GM12874 (cell line): ENCODE results near the gene FAM131C.

Experiments
- CTCF ChIP-seq: IDR thresholded peaks from 2 replicates; pipeline ENCODE4 v1.5.1; 2011; ENCODE audit warnings: low read depth, mild to moderate bottlenecking, control low read depth, low read length, moderate library complexity; ENCODE audit not compliant: insufficient read depth

FAM131C gene

GRCh38 chr1:16080422-16081150 lies 7.1 kb upstream of the FAM131C start:
- no peak for TF ChIP-seq CTCF

- peak; percentile 96 for TF ChIP-seq CTCF
These were observed 5.6 kb upstream of the FAM131C start for GRCh38 chr1:16078925-16079656.

- TF ChIP-seq CTCF = no peak
These were observed 4.2 kb upstream of the FAM131C start for GRCh38 chr1:16077406-16078245.

GRCh38 chr1:16076865-16077238 lies 3.4 kb upstream of the FAM131C start:
- no peak for TF ChIP-seq CTCF

- TF ChIP-seq CTCF = no peak
These were observed 2.8 kb upstream of the FAM131C start for GRCh38 chr1:16076031-16076864.

- TF ChIP-seq CTCF = no peak
These were observed 2.0 kb upstream of the FAM131C start for GRCh38 chr1:16075337-16076030.
